GM19467 (cell line): ENCODE results near the gene DNAH6.

Source experiments
- ATAC-seq: cut with Tn5 transposase; IDR thresholded peaks from one replicate; pipeline ENCODE4 v1.9.1; 2021; ENCODE audit warnings: mild to moderate bottlenecking, moderate library complexity; ENCODE audit not compliant: unreplicated experiment

Gene DNAH6

DNA sequence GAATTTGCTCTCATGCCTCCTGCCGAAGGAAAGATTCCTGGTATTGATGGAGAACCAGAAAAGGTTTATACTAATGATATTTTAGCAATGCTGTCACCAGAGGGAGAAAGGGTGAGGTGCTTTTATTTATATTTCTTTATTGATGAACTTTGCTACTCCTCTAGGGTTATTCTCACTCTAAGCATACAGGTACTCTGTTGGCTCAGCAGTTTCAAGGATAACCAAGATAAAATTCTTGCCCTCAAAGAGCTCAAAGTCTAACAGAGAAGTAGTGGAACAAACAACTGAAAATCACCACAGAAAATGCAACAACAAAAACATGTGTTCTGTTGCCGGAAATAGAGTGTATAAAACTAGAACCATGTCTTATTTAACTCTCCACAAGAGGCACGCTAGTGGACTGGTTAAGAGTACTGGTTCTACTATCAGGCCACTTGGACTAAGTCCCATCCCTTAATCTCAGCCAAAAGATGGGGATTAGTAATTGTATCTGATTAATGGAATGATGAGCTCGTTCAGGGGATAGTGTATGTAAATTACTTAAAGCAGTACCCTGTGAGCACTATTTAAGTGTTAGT is 103.6 kb downstream of the DNAH6 start:
- ATAC-seq: no peak

DNA sequence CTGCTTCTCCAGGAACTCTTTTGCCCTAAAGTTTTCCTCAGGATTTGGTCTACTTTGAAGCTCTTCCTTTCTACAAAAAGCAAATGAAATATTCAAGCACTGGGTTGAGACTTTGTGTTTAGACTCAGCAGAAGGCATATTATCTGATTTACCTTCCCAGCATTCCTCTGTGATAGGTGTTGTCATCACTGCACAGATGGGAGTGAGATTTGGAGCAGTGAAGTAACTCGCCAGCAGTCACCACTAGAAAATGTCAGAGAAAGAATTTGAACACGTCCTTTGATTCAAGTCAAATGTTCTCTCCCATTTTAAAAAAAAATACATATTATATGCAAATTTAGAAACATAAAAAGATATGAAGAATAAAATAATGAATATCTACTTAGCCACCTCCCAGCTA is 112.2 kb downstream of the DNAH6 start:
- no peak for ATAC-seq

- no peak for ATAC-seq
Observed at GRCh38 chr2:84629550-84629949, 113.3 kb downstream of the DNAH6 start.

DNA sequence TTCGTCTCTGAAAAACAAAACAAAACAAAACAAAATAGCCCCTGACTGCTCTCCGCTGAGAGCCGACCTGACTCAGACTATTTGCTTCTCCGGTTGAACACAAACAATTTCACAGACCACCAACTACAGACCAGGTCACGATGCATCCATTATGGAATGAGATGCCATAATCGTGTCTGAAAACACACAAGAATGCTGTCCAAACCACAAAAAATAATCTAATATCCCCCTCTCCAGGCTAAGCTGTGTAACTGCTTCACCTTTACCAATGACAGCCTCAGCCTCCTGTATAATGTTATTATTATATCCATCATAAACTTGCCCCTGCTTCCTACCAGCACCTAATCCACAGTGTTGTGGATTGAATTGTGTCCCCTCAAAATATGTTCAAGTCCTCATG is 114.7 kb downstream of the DNAH6 start:
- ATAC-seq: no peak

DNA sequence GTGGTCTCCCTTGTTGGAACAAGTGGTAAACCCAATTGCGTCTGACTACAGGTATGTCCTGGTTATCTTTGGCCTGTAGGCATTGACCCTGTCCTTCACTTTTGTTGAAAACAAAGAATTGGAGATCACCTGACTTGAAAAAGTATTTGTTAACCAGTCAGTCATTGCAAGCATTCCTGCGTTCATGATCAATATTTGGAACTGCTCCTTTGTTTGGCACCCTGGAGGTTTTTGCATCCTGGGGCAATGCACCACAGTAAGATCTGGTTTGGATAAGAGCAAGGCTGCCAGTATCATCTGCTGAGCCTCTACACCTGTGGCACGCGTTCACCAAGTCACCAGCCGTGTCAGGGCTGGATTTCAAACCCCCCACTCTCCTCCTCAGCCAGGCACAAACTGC is 115.7 kb downstream of the DNAH6 start:
- ATAC-seq: no peak

- no peak for ATAC-seq
Observed at GRCh38 chr2:84636080-84636971, 120.0 kb downstream of the DNAH6 start.

- no peak for ATAC-seq
Observed at GRCh38 chr2:84639751-84640150, 123.5 kb downstream of the DNAH6 start.

- ATAC-seq: no peak
Observed at GRCh38 chr2:84640411-84640810, 124.1 kb downstream of the DNAH6 start.

DNA sequence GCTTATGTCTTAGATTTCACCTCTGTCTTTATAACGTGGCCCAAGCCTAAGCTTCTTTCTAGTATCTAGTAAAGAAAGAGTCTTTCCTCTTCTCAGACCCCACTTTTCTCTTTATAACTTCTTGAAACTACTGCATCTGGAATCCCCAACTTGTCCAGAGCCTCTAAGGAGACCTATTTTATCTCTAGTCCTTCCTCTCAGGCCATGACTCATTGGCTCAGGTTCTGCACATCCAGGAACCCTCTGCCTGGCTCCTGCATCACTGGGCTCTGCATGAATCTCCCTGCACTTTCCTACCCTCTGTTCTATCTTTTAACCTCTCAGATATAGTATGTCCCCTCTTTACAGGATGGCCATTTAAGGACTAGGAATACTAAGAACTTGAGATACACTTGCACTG is 124.7 kb downstream of the DNAH6 start:
- ATAC-seq: no peak

DNA sequence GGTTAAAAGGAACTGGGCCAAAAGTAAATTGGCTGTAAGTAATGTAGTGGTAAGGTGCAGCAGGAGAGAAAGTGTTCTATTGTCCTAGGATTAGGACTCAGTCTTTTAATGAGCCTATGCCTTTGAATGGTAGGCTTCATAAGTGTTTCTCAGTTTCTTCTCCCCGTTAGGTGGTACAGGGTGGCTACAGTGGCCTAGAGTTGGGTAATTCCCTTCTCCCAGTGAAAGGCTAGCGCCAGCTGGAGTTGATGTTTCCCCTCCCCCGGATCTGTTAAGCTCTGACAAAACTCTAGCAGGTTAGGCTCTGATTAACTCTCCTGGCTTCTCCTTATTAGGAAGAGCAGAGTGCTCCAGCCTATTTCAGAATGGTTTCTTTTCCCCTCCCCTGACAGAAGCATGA is 127.7 kb downstream of the DNAH6 start:
- no peak for ATAC-seq

- no peak for ATAC-seq
Observed at GRCh38 chr2:84646514-84646913, 130.2 kb downstream of the DNAH6 start.

DNA sequence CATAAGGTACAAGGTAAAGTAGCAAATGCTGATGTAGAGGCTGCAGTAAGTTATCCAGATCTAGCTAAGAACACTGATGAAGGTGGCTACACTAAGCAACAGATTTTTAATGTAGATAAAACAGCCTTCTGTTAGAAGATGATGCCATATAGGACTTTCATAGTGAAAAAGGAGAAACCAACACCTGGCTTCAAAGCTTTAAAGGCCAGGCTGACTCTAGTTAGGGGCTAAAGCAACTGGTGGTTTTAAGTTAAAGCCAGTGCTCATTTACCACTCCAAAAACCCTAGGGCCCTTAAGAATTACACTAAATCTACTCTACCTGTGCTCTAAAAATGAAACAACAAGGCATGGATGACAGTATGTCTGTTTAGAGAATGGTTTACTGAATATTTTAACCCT is 131.0 kb downstream of the DNAH6 start:
- no peak for ATAC-seq

- no peak for ATAC-seq
Observed at GRCh38 chr2:84649058-84649457, 132.8 kb downstream of the DNAH6 start.

GRCh38 chr2:84649487-84650142 is 133.3 kb downstream of the DNAH6 start:
- no peak for ATAC-seq

DNA sequence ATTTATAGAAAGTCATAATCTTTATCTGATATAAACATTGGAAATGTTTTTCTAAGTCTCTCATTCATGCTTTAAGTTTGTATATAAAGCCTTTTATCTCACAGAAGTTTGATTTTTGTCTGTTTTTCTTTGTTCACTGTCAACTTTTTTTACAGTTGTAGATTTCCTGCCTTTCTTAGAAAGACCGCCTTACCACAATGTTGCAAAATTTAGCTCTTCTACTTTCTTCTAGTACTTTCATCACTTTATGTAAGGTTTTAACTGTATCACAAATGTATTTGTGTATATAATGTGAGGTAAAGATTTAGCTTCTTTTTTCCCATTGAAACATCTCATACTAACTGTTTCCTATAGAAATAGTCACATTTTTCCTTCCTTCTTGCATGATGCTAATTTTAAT is 136.1 kb downstream of the DNAH6 start:
- ATAC-seq: no peak

GRCh38 chr2:84653302-84653701 is 137.0 kb downstream of the DNAH6 start:
- no peak for ATAC-seq

DNA sequence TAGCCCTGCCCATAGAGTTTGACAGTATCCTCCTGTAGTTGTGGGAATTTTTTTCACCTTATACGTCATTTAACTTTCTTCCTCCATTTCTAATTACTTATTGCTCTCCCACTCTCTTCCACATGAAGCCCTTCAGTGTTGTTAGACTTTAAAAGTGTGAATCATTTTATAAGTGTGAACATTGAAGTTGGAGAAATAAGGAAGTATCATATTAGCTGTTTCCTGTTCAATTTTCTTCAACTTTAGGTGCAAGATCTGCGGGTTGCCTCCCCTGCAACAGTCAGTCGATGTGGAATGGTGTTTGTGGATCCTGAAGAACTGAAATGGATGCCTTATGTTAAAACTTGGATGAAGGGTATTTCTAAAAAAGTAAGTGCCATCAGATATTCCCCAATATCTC is 138.1 kb downstream of the DNAH6 start:
- ATAC-seq: no peak

GRCh38 chr2:84669122-84669521 is 152.8 kb downstream of the DNAH6 start:
- no peak for ATAC-seq

GRCh38 chr2:84674099-84674498 is 157.8 kb downstream of the DNAH6 start:
- no peak for ATAC-seq

DNA sequence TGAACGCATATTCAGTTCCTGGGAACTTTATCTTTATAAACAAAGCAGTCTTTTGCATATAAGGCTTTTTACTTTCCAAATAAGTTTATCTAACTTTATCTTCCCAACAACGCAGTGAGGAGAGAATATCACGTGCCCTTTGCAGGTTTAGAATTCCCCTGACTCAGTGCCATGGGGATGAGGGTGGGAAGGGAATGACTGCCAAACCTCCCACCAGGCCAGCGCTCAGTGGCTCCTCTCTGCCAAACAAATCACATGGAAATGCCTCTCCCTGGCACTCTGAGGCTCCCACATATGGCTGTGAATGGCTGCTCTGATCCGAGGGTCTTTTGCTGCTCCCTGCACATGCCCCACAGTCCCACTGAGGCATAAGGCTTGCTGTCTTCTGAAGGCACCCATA is 158.3 kb downstream of the DNAH6 start:
- no peak for ATAC-seq

GRCh38 chr2:84676295-84676694 is 160.0 kb downstream of the DNAH6 start:
- ATAC-seq: no peak

DNA sequence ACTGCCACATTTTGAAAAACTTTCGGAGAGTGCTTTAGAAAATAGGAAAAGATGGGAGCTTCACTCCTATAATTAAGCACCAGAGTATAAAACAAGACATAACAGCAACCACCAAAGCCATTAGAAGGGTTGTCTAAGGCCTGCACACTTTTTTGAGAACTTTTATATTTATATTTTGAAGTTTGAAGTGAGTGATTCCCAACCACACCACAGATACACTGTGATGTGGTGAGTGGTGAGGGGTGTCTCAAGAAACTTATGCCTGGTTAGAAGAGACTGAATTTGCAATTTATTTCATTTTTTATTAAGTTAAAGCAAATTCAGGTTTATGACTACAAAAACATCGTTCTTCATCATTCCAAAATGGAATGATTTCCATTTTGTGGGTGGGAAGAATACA is 161.9 kb downstream of the DNAH6 start:
- ATAC-seq: no peak
